Stimulated activated CD8-positive, alpha-beta memory T cell treated with anti-CD3 and anti-CD28 coated beads, Interleukin-15, amount 100 ng/mL, for 24 hours (primary cell): Measurements from ENCODE around the gene AP5Z1.
"Not testable (repeated sequence)": the region's sequence is repeated elsewhere in the genome, so short reads cannot be mapped to it uniquely, and the experiment has no call there.

Source experiments
- DNase-seq: peaks from one replicate; pipeline ENCODE4 v3.0.0-alpha.2; 2020; ENCODE audit warnings: low read depth

Gene AP5Z1

GRCh38 chr7:4788627-4789189 is 13.3 kb downstream of the AP5Z1 start:
- no peak for DNase-seq

- DNase-seq = no peak
These were observed 14.0 kb downstream of the AP5Z1 start for GRCh38 chr7:4789194-4790077.

DNA sequence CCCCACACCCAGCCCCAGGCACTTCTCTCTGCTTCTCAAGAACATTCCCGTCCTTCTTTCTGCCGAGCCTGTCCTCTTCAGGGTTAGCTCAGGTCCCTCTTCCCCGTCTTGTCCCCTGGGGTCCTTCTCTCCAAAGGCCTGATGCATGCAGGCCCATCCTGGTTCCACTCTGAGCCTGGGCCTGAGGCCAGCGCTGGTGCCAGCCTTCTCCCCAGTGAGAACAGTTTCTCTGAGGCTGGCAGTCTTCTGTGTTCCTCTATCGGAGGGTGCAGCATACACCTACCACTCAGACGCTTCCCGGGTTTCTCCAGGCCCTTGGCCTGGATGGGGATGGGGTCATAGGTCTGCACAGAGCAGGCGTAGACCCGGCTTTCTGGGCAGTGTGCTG is 14.6 kb downstream of the AP5Z1 start:
- no peak for DNase-seq

DNA sequence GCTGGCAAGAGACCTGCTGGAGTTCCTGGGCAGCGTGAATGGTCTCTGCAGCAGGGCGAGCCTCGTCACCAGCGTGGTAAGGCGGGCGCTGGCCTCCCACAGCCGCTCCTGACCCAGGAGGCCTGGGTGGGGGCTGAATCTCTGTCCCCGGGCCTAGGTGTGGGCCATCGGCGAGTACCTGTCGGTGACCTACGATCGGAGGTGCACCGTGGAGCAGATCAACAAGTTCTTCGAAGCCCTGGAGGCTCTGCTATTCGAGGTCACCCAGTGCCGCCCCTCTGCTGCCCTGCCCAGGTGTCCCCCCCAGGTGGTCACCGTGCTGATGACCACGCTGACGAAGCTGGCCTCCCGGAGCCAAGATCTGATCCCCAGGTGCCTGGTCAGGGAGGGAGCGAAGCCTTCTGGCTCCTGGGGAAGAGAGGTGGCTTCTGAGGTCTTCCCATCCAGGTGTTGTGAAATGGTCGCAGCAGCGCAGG is 15.1 kb downstream of the AP5Z1 start:
- no peak for DNase-seq

DNA sequence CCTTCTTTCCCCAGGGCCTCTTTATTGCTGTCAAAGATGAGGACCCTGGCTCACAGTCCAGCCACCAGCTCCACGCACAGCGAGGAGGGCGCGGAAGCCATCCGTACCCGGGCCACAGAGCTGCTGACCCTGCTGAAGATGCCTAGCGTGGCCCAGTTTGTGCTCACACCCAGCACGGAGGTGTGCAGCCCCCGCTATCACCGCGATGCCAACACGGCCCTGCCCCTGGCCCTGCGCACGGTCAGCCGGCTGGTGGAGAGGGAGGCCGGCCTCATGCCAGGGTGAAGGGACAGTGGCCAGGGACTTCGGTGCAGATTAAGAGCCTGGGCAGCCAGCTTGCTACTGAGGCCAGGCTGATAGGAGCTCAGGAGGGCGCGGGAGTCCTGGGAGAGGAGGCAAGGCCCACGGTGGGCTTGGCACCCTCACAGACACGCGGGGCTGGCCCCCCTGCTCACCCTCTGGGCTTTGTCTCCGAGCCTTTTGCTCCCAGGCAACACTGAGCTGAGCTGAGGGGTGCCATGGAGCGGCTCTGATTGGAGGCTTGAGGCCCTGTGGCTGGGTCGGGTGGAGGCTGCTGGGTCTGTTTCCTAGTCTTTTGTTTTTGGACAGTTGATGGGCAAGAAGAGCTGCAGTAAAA is 15.8 kb downstream of the AP5Z1 start:
- no peak for DNase-seq

DNA sequence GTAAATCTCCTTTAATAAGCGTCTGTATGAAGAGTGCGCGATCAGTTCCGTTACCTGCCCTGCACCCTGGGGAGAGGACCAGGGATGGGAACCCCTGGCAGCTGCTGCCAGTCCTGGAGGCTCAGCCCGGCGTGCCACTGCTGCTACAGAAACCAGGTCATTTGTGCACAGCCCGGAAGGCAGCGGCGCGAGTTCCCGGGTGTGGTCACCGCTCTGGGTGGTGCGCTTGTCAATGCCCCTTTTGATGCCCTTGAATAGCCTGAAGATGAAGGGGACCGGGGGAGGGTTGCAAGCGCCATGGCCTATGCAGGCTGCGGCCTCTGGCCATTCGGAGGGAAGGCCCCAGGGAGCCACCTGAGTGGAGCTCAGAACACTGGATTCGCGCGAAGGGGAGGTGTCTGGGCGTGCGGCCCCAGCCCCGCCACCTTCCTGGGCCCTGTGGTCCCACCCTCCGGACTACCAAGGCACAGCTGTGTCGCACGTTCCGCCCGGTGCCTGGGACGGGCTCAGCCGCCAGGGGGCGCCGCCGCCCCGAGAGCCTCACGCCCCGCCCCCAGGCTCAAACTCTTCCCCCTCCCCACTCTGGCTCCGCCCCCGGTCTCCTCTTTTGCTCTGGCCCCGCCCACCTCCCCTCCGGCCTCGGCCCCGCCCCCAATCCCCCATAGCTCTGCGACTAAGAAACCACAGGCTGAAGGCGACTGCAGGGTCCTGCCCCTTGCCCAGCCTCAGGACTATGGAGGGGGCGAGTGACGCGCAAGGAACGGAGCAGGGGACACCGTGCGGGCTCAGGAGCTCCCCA is 16.5 kb downstream of the AP5Z1 start:
- DNase-seq = peak; percentile 64

DNA sequence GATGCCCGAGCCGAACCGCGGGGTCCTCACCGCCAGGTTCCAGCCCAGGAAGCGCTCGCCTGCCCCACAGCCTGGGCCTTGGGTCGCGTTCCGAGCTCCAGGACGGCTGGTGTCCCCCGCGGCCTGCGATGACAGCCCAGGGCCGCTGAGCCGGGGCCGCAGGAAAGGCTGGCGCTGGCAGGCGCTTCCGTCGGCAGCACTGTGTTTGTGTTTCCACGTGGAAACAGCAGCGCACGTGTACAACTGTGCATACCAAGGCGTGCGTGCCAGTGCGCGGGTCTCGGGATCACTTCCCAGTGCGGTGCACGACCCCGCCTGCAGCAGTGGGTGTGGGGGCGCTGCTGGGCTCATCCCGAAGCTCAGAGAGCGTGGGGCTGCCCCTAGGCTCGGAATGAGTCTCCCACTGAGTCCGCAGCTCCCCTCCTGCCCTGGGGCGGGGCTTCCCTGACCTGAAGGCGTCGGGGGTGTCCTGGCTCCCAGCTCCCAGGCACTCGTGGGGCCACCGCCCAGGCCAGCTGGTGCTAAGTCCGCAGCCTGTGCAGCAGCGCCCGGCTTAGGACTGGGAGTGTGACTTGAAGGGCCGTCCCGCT is 17.2 kb downstream of the AP5Z1 start:
- DNase-seq = no peak

DNA sequence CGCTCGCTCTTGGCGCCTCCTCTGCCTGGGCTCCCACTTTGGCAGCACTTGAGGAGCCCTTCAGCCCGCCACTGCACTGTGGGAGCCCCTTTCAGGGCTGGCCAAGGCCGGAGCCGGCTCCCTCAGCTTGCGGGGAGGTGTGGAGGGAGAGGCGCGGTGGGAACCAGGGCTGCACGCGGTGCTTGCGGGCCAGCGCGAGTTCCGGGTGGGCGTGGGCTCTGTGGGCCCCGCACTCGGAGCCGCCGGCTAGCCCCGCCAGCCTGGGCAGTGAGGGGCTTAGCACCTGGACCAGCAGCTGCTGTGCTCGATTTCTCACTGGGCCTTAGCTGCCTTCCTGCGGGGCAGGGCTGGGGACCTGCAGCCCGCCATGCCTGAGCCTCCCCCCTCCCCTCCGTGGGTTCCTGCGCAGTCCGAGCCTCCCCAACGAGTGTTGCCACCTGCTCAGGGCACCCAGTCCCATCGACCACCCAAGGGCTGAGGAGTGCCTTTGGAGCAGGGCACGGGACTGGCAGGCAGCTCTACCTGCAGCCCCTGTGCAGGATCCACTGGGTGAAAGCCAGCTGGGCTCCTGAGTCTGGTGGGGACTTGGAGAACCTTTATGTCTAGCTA is 18.1 kb downstream of the AP5Z1 start:
- not testable (repeated sequence) for DNase-seq

GRCh38 chr7:4794171-4794570 is 18.7 kb downstream of the AP5Z1 start:
- DNase-seq = not testable (repeated sequence)

DNA sequence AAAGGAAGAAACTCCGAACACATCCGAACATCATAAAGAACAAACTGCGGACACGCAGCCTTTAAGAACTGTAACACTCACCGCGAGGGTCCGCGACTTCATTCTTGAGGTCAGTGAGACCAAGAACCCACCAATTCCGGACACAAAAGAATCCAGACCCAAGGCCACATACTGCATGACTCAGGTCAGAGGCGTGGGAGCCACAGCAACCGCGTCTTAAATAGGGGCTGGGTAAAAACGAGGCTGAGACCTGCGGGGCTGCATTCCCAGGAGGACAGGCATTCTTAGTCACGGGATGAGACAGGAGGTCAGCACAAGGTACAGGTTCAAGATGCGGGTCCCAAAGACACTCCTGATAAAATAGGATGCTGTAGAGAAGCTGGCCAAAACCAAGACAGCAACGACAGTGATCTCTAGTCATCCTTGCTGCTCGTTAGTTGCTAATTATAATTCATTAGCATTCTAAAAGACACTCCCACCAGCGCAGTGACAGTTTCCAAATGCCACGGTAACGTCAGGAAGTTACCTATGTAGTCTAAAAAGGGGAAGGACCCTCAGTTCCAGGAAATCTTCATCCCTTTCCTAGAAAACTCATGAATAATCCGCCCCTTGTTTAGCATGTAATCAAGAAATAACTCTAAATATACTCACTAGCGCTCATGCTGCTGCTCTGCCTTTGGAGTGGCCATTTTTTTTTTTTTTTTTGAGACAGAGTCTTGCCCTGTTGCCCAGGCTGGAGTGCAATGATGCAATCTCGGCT is 19.3 kb downstream of the AP5Z1 start:
- DNase-seq = no peak

- no peak for DNase-seq
These were observed 21.0 kb downstream of the AP5Z1 start for GRCh38 chr7:4796453-4796852.

DNA sequence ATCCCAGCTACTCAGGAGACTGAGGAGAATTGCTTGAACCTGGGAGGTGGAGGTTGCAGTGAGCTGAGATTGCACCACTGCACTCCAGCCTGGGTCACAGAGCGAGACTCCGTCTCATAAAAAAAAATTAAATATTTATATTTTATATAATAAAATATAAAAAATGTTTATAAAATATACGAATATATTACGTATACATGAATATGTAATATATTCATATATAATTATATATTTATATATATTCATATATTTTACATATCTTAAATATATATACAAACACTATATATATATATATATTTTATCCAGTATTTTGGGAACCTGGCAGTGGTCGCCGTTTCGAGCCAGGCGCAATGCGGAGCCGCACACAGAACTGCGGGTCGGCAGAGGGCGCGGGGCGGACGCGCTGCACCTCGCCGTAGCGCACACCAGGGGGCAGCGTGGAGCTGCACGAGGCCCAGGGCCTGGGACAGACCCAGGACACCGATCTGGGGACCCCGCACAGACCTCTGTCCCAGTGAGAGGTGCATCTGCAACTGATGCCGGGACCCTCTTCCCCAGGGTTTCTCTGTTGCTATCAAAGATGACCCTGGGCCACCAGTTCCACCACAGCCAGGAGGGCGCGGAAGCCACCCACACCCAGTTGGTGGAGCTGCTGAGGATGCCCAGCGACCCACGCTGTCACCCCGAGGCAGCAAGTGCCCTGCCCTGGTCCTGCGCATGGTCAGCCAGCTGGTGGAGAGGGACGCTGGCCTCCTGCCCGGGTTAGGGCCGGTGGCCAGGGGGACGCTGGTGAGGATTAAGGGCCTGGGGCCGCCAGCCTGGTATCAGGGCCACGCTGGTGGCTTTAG is 22.7 kb downstream of the AP5Z1 start:
- DNase-seq = peak; percentile 65

DNA sequence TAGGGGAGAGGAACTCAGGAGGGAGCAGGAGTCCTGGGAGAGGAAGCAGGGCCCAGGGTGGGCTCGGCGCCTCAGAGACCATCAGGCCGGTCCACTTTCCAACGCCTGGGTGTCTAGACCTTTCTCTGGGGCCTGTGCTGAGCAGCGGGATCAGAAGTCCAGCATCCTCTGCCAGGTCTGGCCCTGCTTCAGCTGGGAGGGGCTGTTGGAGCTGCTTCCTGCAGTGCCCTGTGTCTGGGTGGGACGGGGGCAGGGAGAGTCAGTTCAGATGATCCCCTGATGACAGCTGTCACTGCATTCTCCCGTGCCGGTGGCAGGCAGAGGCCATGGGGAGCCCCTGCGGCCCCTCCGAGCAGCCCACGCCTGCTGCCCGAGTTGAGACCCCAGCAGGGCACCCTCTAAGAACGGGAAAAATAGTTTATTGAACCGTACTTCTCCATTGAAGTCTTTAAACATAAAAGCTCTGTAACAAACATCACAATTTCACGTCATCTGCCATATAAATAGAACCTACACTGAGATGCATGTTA is 23.3 kb downstream of the AP5Z1 start:
- no peak for DNase-seq

- DNase-seq = no peak
These were observed 24.3 kb downstream of the AP5Z1 start for GRCh38 chr7:4799508-4800268.

GRCh38 chr7:4800487-4800886 is 25.1 kb downstream of the AP5Z1 start:
- no peak for DNase-seq

GRCh38 chr7:4800926-4801838 is 25.8 kb downstream of the AP5Z1 start:
- no peak for DNase-seq

DNA sequence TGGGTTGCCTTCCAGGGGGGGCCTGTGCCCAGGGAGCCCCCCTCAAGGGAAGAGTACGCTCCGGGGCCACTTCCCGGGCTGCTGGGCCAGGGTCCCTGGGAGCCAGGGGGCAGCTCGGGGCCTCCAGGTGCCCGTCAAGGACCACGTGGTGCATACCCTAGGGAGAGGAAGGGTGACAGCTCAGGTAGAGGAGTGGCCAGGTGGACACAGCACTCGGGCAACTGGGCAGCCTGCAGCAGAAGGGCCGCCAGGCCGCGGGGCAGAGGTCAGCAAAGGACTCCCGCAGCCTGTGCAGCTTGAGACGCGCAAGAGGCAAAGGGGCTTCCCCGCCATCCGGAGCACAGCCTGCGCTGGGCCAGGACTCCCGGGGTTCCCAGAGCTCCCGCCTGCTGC is 26.4 kb downstream of the AP5Z1 start:
- no peak for DNase-seq

- DNase-seq = not testable (repeated sequence)
These were observed 27.2 kb downstream of the AP5Z1 start for GRCh38 chr7:4802577-4802976.
